ENCODE results near the gene GLYAT.

Gene GLYAT, protein sequence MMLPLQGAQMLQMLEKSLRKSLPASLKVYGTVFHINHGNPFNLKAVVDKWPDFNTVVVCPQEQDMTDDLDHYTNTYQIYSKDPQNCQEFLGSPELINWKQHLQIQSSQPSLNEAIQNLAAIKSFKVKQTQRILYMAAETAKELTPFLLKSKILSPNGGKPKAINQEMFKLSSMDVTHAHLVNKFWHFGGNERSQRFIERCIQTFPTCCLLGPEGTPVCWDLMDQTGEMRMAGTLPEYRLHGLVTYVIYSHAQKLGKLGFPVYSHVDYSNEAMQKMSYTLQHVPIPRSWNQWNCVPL

DNA sequence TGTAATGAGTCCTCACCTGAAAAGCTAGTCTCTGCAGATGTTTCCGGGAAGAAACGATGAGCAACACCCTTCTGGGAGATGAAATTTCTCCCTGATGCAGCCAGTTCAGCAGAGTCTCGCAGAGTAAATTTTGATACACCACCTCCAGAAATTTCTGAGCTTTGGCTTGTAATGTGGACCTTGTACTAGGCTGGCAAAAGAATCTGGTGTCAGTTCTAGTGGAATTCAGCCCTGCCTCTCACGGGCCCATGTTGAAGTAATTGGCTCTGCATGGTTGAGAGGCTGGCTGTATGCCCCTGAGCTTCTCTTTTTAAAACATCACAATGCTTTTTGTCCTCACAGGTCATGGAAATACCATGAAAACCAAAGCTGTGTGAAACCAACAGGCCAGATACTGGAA, at the start of gene GLYAT:
TSS of gene GLYAT (minus strand) at position 125 of the 400 bp plus-strand sequence. CDS start 7,447 bp downstream, outside the sequence.
- DNase-seq (ENCODE audit: low read depth, low spot score): no peak

DNA sequence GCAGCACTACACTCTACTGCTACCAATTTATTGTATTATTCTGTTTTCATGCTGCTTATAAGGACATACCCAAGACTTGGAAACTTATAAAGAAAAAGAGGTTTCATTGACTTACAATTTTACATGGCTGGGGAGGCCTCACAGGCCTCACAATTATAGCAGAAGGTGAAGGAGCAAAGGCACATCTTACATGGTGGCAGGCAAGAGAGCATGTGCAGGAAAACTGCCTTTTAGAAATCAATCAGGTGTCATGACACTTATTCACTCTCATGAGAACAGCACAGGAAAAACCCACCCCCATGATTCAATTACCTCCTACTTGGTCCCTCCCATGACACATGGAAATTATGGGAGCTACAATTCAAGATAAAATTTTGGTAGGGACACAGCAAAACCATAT, 49.6 kb upstream of the GLYAT start:
- DNase-seq (ENCODE audit: low read depth, low spot score): no peak

DNA sequence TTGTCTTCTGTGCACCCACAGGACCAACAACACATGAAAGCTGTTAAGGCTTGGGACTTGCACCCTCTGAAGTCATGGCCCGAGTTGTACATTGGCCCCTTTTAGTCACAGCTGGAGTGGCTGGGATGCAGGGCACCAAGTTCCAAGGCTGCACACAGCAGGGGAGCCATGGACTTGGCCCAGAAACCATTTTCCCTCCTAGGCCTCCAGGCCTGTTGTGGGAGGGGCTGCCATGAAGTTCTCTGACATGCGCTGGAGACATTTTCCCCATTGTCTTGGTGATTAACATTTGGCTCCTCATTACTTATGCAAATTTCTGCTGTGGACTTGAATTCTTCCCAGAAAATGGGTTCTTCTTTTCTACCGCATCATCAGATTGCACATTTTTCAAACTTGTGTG, 48.8 kb upstream of the GLYAT start:
- no peak for DNase-seq (ENCODE audit: low read depth, low spot score)

DNA sequence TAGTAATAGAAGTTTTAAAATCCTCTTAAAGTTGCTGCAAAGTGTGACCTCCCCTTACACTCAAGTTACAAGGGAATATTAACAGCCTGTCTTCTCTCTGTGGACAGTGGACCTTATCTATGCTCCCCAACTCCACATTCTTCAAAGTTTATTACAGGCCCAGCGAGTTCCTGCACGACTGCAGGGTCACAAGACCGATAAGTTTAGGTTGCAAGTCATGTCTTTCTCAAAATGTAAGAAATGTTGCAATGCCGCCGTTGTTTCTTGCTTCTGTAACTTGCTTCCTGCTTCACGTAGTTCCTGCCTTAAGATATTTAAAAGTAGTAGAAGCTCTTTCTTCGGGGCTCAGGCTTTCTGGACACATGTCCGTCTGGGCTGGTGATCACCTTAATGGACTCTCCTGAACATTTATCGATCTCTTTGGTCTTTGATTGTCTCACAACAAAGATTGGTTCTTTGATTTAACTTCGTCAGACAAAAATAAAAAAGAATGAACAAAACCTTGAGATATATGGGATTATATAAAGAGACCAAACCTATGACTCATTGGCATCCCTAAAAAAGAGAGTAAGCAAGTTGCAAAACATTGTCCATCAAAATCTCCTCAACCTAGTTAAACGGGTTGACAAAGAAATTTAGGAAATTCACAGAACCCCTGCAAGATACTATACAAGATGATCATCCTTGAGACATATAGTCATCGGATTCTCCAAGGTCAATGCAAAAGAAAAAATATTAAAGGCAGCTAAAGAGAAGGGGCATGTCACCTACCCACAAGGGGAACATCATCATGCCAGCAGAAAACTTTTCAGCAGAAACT, 45.4 kb upstream of the GLYAT start:
- no peak for DNase-seq (ENCODE audit: low read depth, low spot score)

DNA sequence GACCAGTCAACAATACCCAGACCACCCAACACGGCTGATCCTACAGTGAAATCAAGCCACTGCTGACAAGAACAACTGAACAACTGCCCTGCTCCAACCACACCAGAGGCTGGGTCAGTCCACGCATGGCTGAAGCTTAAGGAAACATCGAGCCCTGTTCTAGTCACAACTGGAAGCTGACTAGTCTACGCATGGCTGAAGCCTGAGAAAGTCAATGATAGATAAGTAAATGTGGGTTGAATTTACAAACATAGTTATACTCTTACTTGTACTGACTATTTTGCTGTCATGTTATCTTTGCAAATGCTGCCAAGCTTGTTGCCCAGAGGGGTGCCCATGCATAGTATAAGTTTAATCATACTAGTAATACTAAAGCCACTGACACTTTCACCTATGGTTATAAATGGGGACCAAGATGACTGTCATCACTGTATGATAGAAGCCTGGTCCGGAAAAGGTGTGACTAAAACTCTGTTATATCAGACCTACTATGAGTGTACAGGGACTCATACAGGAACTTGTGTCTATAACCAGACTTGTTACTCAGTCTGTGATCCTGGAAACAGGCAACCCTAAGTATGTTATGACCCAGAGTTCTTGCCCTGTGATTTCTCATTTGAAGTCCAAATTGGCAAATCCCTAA, 43.4 kb upstream of the GLYAT start:
- DNase-seq (ENCODE audit: low read depth, low spot score): no peak

DNA sequence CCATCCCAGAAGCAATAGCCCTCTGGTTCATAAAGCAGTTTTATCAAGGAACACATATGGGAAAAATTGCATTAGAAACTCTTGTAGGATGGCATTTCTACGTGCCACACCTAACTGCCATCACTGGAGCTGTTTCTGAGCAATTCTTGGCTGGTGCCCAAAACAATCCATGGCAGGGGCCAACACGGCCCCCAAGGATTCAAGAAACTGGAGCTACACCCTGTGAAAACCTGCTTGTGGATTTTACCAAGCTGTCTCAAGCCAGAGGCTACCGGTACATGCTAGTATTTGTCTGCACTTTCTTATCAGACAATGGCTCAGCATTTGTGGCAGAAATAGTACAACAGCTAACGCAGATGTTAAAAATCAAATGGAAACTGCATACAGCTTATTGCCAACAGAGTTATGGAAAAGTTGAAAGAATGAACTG, 42.4 kb upstream of the GLYAT start:
- no peak for DNase-seq (ENCODE audit: low read depth, low spot score)

DNA sequence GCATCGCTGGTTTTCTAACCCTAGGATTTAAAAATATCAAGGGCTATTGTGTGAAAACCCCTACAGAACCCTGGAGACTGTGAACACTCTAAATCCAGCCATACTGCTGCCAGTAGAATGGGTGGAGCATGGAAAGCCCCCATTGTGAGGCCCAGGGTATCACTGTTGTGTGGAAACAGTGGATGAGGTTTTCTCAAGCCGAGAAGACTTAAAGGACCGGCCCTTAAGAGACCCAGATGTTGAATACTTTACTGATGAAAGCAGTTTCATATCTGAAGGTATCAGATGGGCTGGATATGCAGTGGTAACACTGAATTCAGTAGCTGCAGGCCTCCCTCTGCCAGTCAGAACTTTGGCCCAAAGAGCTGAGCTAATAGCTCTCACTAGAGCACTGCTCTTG, 41.6 kb upstream of the GLYAT start:
- no peak for DNase-seq (ENCODE audit: low read depth, low spot score)

DNA sequence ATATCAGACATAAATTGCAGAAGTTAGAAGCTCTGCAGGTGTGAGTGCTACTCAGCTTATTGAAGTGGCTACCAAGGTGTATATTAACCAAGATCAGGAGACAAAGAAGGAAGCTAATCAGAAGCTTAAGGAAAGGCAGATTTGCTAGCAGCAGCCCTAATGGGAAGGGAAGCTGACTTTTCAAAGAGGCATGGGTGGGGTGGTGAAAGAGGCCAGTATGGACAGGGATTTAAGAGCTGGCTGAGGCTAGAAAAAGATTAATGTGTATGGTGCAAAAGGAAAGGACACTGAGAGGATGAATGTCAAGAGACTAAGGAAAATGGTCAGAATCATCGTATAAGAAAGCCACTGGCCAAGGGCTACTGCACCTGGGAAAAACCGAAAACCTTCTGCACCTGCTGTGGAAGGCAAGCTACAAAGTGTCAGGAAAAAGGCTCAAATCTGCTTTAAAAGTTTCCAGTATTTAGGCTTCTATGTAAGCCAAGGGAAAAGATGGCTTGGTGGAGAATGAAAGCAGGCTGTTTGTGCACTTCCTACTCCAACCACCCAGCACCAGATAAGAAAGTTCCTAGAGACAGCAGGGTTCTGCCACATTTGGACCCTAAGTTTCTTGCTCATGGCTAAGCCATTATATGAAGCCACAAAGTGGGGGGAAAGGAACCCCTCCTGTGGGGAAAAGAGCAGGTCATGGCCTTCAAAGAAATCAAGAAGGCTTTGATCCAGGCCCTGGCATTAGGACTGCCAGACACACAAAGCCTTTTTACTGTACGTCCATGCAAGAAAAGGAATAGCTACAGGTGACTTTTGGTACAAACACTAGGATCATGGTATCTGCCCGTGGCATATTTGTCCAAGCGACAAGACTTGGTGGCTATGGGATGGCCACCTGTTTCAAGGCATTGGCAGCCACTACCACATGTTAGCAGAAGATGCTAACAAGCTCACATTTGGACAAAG, 40.9 kb upstream of the GLYAT start:
- no peak for DNase-seq (ENCODE audit: low read depth, low spot score)

DNA sequence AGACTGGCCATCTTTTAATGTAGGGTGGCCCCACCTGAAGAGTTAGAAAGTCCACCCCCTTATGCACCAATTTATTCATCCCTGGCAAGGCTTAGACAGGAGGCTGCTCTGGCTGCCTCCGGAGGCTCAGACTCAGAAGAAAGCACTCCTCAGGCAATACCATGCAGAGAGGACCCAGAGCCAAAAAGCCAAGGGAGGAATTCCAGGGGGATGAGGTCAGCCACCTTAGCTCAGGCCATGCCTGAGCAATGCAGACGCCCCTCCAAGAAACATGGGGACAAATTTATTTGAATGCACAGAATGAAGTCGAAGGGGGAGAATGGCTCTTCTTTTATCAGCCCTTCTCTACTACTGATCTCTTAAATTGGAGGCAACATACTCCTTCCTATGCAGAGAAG, 39.7 kb upstream of the GLYAT start:
- no peak for DNase-seq (ENCODE audit: low read depth, low spot score)

DNA sequence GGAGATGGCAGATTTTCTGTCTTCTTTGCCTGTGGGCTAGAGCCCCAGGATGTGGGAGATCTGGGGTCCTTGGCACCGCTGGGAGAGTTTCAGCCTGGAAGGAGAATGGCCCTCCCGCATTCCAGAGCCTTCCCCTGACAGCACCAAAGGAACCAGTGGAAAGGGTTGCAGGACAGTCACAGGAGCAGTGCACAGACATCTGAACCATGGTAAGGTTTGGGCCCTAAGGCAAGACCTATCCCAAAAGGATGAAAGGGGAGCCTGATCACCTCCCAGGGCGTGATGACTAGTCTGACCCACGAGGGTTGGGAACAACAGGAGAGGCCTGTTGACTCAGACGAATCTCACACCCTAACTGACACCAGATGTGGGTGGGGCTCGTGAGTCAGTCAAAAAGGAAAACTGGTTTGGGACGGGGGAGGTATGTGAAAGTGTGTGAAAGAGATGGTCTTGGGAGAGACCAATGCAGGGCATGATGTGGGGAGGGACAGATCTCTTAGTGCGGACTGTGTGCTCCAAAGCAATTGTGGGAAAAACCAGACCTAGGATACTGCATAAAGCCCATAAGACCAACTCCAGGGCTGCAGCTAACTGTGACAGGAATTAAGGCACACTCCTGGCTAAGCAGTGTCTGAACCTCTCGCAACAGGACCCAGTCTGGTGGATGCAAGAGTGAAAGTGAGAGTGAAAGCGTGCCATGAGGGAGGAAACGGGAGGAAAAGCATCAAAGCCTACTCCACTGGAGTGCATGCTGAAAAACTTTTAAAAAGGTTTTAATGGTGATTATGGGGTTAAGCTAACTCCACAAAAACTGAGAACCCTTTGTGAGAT, 39.1 kb upstream of the GLYAT start:
- DNase-seq (ENCODE audit: low read depth, low spot score): no peak

DNA sequence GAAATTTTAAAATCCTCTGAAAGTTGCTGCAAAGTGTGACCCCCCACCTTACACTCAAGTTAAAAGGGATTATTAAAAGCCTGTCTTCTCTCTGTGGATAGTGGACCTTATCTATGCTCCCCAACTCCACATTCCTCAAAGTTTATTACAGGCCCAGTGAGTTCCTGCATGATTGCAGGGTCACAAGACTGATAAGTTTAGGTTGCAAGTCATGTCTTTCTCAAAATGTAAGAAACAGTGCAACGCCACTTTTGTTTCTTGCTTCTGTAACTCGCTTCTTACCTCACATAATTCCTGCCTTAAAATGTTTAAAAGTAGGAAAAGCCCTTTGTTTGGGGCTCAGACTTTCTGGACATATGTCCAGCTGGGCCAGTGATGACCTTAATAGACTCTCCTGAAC, 38.4 kb upstream of the GLYAT start:
- no peak for DNase-seq (ENCODE audit: low read depth, low spot score)

DNA sequence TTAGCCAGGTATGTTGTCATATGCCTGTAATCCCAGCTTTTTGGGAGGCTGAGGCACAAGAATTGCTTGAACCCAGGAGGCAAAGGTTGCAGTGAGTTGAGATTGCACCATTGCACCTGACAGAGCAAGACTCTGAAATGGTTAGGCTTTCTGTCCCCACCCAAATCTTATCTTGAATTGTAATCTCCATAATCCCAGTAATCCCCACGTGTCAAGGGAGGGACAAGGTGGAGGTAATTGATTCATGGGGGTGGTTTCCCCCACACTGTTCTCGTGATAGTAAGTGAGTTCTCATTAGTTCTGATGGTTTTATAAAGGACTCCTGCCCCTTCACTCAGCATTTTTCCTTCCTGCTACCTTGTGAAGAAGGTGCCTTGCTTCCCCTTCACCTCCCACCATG, 37.6 kb upstream of the GLYAT start:
- no peak for DNase-seq (ENCODE audit: low read depth, low spot score)

DNA sequence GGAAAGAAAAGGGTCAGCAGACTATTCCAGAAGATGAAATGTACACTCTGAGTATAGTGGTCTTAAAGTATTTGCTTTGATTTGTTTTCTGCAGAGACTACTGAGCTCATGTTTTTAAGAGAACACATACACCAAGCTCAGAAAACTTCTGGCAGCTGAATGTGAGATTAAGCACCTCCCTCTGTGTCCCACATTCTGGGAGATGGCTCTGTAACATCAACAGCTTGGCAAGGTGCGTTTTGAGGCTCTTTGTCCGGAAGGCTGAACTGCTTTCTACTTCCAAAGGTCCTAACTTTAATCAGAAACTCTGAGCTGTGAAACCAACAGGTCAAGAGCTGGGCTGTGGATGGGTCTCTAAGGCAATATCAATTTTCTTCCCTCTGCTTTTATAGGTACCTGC, 36.4 kb upstream of the GLYAT start:
- no peak for DNase-seq (ENCODE audit: low read depth, low spot score)

DNA sequence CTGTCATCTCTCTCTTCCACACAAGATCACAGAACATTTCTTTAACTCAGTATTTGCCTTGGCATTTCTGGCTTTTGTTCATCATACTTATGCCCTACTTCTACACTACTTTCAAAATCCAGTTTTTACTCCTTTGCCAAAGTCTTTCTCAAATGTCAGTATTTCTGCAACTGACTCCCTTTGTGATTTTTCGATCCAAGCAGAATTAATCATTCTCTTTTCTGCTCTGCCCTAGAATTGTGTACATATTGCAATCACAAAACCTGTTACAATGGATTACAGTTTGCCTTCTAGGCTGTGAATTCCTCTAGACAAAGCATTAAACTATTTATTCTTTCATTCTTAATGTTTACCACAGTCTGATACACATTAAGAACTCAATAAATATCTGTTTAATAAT, 33.3 kb upstream of the GLYAT start:
- no peak for DNase-seq (ENCODE audit: low read depth, low spot score)

DNA sequence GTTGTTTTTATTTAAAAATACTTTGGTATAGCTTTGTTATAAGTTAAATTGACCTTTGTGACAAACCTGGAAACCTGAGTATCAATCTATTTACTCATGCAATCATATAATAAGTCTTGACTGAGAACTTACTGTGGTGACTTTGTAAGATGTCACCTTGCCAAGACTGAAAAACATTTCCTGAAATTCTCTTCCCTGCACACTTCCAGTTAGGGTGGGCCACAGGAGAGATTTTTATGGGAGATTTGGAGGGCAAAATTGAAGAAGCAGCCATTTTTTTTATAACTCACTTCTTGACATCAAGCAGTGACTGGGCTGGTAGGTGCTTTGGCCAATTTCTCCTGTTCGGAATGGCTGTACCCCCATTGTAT, 31.4 kb upstream of the GLYAT start:
- DNase-seq (ENCODE audit: low read depth, low spot score): no peak

DNA sequence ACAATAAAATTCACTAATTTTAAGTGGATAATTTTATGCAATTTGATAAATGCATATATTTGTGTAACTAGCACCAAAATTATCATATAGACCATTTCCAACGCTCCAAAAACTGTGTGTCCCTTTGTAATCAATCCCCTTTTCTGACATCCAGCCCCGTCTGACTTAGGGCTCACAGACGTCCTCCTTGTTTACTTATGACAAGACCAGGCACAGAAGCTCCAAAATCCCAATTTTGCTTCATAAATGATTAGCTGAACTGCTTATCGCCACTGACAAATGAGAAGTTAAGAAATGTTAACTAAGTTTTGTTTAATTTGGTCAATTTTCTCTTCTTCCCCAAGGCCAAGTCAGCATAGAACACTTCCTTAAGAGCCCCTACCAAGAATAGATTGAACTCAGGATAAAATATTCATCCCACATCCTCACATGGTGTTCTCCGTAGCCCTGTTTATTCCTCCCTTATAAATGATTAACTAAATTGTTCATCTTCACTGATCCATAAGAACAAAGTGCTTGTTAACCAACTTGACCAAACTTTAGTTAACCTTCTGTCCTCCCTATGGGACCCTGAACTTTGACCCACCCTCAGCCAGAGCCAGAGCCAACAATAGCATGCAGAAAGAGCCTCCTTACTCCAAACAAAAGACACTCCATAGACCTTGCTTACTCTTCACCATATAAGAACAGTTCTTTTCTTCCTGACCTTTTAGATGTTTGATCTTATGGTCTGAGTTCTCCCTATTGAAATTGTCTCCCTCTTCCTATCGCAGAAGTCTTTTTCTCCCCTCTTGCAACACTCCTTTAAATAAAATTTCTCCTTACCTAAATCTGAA, 30.8 kb upstream of the GLYAT start:
- no peak for DNase-seq (ENCODE audit: low read depth, low spot score)

DNA sequence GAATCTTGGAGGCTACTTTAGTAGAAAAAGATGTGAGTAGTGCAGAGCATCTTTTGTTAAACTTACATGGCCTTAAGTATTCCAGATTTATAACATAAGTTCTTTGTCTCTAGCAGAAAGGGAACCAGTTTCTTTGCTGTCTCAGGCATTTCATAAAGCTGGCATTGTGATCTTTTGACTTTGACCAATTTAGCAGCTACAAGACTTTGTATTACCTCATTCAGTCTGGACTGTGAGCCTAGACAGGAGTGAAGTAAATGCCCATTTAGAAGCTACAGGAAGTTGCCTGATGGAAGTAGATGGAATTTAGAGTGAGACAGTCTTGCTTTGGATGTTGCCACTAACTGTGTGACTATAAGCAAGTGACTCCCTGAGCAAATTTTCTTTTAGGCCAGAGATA, 25.7 kb upstream of the GLYAT start:
- no peak for DNase-seq (ENCODE audit: low read depth, low spot score)

DNA sequence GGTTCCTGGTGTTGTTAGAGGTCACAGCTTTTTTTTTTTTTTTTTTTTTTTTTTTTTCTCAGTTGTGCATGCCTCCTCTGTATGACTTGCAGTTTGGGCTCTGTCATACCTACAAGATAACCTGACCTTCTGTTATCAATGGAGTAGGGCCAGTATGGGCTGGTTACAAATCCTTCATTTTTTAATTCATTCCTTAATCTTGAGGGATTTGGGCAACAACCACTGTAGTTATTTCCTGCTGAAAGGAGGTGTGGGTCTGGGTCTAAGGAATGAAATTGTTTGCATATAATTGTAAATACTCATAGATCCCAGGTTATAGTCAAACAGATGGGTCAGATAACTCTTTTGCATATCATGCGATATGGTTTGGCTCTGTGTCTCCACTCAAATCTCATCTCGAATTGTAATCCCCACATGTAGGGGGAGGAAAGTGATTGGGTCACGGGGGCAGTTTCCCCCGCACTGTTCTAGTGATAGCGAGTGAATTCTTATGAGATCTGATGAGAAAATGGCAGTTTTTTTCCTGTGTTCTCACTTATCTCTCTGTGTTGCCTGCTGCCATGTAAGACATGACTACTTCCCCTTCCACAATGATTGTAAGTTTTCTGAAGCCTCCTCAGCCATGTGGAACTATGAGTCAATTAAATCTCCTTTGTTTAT, 14.1 kb upstream of the GLYAT start:
- no peak for DNase-seq (ENCODE audit: low read depth, low spot score)

DNA sequence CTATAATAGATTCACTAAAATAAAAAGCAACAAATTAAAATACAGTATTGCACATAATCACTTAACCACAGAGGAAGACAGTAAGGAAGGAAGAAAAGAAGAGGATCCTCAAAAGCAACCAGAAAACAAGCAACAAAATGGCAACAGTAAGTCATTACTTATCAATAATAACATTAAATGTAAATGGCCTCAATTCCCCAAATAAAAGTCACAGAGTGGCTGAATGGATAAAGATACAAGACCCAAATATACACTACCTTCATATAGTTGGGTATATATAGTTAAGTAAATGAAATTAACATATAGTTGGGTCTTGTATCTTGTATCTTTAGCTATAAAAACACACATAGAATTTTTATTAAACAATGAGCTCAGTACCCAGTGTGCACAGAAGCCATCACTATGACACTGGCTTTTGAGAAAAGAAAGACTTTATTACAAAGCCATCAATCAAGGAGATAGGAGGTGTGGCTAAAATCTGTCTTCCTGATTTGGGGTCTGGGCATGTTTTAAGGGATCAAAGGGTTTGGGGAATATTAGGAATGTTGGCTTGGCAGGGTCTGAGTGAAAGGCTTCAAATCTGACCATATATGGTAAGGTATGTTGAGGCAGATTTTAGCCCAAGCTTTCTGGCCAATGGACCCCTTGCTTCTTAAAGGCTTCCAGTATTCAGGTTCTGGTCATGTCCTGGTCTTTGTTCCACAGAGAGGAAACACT, 13.4 kb upstream of the GLYAT start:
- DNase-seq (ENCODE audit: low read depth, low spot score): no peak
